GM23338 (cell line): ENCODE measurements around the gene SNX1.

Source experiments
- CREB1 ChIP-seq: fragments of 250-450 bp; sonication (Bioruptor Pico); IDR thresholded peaks from 2 replicates; pipeline ENCODE4 v1.5.0; 2020; ENCODE audit warnings: low read depth, mild to moderate bottlenecking, moderate library complexity
- EZH2 ChIP-seq: fragments of 200-600 bp; sonication (generic); IDR thresholded peaks from one replicate; pipeline ENCODE4 v1.8.0; 2017; ENCODE audit warnings: antibody characterized with exemption, mild to moderate bottlenecking, low read depth; ENCODE audit not compliant: unreplicated experiment
- EZH2phosphoT487 ChIP-seq: fragments of 200-600 bp; sonication (generic); IDR thresholded peaks from one replicate; pipeline ENCODE4 v1.8.1; 2018; ENCODE audit warnings: antibody characterized with exemption; ENCODE audit not compliant: unreplicated experiment
- JUNB ChIP-seq: IDR thresholded peaks from one replicate; pipeline ENCODE4 v1.6.1; 2016; ENCODE audit warnings: antibody characterized with exemption; ENCODE audit not compliant: unreplicated experiment
- NANOG ChIP-seq: IDR thresholded peaks from 2 replicates; pipeline ENCODE4 v1.6.1; 2016; ENCODE audit warnings: antibody characterized with exemption, borderline replicate concordance
- POLR2AphosphoS5 ChIP-seq: IDR thresholded peaks from 2 replicates; pipeline ENCODE4 v1.6.1; 2016; ENCODE audit warnings: antibody characterized with exemption, low read depth
- STAT1 ChIP-seq: IDR thresholded peaks from one replicate; pipeline ENCODE4 v1.6.1; 2016; ENCODE audit warnings: antibody characterized with exemption; ENCODE audit not compliant: unreplicated experiment
- ZNF114 ChIP-seq: fragments of 250-450 bp; sonication (Bioruptor Pico); IDR thresholded peaks from 2 replicates; pipeline ENCODE4 v1.5.0; 2020; ENCODE audit warnings: mild to moderate bottlenecking, moderate library complexity
- ZNF331 ChIP-seq: fragments of 250-450 bp; sonication (Bioruptor Pico); IDR thresholded peaks from 2 replicates; pipeline ENCODE4 v1.5.0; 2020; ENCODE audit warnings: low read depth, mild to moderate bottlenecking, moderate library complexity
- TF ChIP-seq, protein P1 (sequence below), 2 experiments: fragments of 200-600 bp in 1 of 2; sonication (generic) in 1 of 2; conservative IDR thresholded peaks; 2 replicates each; pipeline versions ENCODE4 v1.5.1 to v1.6.1; 2016 to 2017; ENCODE audit warnings: antibody characterized with exemption in 2 of 2, low read depth in 2 of 2, mild to moderate bottlenecking in 2 of 2, moderate library complexity in 1 of 2
- TF ChIP-seq, protein P2 (sequence below): fragments of 250-450 bp; sonication (Bioruptor Pico); IDR thresholded peaks from 2 replicates; pipeline ENCODE4 v1.5.0; 2020; ENCODE audit warnings: mild to moderate bottlenecking, moderate library complexity
- TF ChIP-seq, protein P3 (sequence below): IDR thresholded peaks from 2 replicates; pipeline ENCODE4 v1.6.1; 2016; ENCODE audit warnings: antibody characterized with exemption
- TF ChIP-seq, protein P4 (sequence below): IDR thresholded peaks from one replicate; pipeline ENCODE4 v1.6.1; 2018; ENCODE audit warnings: antibody characterized with exemption; ENCODE audit not compliant: unreplicated experiment

DNA sequence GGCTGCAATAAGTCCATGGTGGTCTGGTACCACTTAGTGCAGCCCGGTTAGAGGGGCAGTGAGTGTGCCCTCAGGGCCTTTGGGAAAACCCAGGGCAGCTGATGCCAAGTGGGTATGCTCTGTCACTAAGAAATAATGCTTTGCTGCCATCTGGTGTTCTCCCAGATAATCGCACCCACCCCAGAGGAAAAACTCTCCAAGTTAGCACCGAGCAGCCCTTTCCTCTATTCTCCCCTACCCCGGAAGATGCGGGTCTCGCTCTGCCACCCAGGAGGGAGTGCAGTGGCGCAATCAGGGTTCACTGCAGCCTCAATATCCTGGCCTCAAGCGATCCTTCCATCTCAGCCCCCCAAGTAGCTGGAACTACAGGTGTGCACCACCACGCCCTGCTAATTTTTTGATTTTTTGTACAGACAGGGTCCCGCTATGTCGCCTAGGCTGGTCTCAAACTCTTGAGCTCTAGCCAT, 28.2 kb upstream of the SNX1 start:
- TF ChIP-seq, protein P1, sequence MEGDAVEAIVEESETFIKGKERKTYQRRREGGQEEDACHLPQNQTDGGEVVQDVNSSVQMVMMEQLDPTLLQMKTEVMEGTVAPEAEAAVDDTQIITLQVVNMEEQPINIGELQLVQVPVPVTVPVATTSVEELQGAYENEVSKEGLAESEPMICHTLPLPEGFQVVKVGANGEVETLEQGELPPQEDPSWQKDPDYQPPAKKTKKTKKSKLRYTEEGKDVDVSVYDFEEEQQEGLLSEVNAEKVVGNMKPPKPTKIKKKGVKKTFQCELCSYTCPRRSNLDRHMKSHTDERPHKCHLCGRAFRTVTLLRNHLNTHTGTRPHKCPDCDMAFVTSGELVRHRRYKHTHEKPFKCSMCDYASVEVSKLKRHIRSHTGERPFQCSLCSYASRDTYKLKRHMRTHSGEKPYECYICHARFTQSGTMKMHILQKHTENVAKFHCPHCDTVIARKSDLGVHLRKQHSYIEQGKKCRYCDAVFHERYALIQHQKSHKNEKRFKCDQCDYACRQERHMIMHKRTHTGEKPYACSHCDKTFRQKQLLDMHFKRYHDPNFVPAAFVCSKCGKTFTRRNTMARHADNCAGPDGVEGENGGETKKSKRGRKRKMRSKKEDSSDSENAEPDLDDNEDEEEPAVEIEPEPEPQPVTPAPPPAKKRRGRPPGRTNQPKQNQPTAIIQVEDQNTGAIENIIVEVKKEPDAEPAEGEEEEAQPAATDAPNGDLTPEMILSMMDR (conservative IDR thresholded peaks at IDR 0.05; ENCODE audit: low read depth in 2 of 2): peak; percentile 72 to 89
- TF ChIP-seq EZH2phosphoT487 (no peak), EZH2 (no peak), POLR2AphosphoS5 (no peak), CREB1 (CRISPR knock-in tag) (no peak), NANOG (no peak), ZNF331 (no peak), STAT1 (no peak), JUNB (no peak), ZNF114 (CRISPR knock-in tag) (no peak)
- TF ChIP-seq, protein P2, sequence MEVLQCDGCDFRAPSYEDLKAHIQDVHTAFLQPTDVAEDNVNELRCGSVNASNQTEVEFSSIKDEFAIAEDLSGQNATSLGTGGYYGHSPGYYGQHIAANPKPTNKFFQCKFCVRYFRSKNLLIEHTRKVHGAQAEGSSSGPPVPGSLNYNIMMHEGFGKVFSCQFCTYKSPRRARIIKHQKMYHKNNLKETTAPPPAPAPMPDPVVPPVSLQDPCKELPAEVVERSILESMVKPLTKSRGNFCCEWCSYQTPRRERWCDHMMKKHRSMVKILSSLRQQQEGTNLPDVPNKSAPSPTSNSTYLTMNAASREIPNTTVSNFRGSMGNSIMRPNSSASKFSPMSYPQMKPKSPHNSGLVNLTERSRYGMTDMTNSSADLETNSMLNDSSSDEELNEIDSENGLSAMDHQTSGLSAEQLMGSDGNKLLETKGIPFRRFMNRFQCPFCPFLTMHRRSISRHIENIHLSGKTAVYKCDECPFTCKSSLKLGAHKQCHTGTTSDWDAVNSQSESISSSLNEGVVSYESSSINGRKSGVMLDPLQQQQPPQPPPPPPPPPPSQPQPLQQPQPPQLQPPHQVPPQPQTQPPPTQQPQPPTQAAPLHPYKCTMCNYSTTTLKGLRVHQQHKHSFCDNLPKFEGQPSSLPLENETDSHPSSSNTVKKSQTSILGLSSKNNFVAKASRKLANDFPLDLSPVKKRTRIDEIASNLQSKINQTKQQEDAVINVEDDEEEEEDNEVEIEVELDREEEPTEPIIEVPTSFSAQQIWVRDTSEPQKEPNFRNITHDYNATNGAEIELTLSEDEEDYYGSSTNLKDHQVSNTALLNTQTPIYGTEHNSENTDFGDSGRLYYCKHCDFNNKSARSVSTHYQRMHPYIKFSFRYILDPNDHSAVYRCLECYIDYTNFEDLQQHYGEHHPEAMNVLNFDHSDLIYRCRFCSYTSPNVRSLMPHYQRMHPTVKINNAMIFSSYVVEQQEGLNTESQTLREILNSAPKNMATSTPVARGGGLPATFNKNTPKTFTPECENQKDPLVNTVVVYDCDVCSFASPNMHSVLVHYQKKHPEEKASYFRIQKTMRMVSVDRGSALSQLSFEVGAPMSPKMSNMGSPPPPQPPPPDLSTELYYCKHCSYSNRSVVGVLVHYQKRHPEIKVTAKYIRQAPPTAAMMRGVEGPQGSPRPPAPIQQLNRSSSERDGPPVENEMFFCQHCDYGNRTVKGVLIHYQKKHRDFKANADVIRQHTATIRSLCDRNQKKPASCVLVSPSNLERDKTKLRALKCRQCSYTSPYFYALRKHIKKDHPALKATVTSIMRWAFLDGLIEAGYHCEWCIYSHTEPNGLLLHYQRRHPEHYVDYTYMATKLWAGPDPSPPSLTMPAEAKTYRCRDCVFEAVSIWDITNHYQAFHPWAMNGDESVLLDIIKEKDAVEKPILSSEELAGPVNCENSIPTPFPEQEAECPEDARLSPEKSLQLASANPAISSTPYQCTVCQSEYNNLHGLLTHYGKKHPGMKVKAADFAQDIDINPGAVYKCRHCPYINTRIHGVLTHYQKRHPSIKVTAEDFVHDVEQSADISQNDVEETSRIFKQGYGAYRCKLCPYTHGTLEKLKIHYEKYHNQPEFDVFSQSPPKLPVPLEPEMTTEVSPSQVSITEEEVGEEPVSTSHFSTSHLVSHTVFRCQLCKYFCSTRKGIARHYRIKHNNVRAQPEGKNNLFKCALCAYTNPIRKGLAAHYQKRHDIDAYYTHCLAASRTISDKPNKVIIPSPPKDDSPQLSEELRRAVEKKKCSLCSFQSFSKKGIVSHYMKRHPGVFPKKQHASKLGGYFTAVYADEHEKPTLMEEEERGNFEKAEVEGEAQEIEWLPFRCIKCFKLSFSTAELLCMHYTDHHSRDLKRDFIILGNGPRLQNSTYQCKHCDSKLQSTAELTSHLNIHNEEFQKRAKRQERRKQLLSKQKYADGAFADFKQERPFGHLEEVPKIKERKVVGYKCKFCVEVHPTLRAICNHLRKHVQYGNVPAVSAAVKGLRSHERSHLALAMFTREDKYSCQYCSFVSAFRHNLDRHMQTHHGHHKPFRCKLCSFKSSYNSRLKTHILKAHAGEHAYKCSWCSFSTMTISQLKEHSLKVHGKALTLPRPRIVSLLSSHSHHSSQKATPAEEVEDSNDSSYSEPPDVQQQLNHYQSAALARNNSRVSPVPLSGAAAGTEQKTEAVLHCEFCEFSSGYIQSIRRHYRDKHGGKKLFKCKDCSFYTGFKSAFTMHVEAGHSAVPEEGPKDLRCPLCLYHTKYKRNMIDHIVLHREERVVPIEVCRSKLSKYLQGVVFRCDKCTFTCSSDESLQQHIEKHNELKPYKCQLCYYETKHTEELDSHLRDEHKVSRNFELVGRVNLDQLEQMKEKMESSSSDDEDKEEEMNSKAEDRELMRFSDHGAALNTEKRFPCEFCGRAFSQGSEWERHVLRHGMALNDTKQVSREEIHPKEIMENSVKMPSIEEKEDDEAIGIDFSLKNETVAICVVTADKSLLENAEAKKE: no peak
- TF ChIP-seq, protein P3, sequence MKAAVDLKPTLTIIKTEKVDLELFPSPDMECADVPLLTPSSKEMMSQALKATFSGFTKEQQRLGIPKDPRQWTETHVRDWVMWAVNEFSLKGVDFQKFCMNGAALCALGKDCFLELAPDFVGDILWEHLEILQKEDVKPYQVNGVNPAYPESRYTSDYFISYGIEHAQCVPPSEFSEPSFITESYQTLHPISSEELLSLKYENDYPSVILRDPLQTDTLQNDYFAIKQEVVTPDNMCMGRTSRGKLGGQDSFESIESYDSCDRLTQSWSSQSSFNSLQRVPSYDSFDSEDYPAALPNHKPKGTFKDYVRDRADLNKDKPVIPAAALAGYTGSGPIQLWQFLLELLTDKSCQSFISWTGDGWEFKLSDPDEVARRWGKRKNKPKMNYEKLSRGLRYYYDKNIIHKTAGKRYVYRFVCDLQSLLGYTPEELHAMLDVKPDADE: no peak
- TF ChIP-seq, protein P4, sequence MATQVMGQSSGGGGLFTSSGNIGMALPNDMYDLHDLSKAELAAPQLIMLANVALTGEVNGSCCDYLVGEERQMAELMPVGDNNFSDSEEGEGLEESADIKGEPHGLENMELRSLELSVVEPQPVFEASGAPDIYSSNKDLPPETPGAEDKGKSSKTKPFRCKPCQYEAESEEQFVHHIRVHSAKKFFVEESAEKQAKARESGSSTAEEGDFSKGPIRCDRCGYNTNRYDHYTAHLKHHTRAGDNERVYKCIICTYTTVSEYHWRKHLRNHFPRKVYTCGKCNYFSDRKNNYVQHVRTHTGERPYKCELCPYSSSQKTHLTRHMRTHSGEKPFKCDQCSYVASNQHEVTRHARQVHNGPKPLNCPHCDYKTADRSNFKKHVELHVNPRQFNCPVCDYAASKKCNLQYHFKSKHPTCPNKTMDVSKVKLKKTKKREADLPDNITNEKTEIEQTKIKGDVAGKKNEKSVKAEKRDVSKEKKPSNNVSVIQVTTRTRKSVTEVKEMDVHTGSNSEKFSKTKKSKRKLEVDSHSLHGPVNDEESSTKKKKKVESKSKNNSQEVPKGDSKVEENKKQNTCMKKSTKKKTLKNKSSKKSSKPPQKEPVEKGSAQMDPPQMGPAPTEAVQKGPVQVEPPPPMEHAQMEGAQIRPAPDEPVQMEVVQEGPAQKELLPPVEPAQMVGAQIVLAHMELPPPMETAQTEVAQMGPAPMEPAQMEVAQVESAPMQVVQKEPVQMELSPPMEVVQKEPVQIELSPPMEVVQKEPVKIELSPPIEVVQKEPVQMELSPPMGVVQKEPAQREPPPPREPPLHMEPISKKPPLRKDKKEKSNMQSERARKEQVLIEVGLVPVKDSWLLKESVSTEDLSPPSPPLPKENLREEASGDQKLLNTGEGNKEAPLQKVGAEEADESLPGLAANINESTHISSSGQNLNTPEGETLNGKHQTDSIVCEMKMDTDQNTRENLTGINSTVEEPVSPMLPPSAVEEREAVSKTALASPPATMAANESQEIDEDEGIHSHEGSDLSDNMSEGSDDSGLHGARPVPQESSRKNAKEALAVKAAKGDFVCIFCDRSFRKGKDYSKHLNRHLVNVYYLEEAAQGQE: no peak
